DMS153 (cell line): ENCODE data around the gene KNCN.

Source experiments
- DNase-seq: peaks from one replicate; lab custom pipeline; 2025; lab: John Stamatoyannopoulos, UW

The KNCN gene

DNA sequence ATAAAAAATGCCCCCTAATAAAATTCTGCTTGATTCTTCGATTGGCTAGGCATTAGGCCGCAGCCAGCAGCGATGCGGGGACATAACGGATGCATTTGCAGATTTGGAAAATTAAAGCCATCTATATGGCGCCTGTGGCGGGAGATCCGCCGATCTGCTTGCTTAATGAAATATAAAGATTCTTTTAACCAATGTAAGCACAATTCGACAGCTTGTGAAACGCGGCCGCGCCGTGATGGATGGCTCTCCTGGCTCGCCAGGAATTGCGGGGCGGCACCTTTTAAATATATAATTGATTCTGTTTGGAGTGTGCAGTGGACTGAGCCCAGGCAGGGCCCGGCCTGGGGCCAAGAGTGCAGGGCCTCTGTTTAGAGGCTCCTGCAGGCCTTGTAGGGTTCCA lies 53.8 kb downstream of the KNCN start:
- no peak for DNase-seq

GRCh38 chr1:46497020-46497419 lies 54.4 kb downstream of the KNCN start:
- DNase-seq: no peak

GRCh38 chr1:46496505-46496904 lies 54.9 kb downstream of the KNCN start:
- no peak for DNase-seq

- no peak for DNase-seq
Observed at GRCh38 chr1:46495778-46496177, 55.7 kb downstream of the KNCN start.
